OCI-LY3 (cell line): ENCODE results near the gene ITGA11.

Source experiments
- H2AFZ ChIP-seq: fragments of 200-600, 300-600 bp; shearing (Covaris generic); 2 replicates; pipeline ENCODE4 v1.6.0; 2014; ENCODE audit warnings: antibody characterized with exemption, low read depth, low read length
- H3K27ac ChIP-seq: fragments of 200-600, 300-600 bp; sonication (generic); 2 replicates; pipeline ENCODE4 v1.5.1; 2014; ENCODE audit warnings: mild to moderate bottlenecking, low read length, moderate library complexity, mixed read lengths
- H3K27me3 ChIP-seq: fragments of 200-600, 300-600 bp; sonication (generic); 2 replicates; pipeline ENCODE4 v1.6.1; 2014; ENCODE audit warnings: low read depth, low read length, mixed read lengths
- H3K36me3 ChIP-seq: fragments of 200-600, 300-600 bp; sonication (generic); replicated peaks from 2 replicates; pipeline ENCODE3; 2014; ENCODE audit warnings: low read depth, low read length, mixed read lengths
- H3K4me1 ChIP-seq: fragments of 300-600, 200-600 bp; sonication (generic); 2 replicates; pipeline ENCODE4 v1.6.1; 2014; ENCODE audit warnings: low read length, mixed read lengths
- H3K4me2 ChIP-seq: fragments of 200-600, 300-600 bp; sonication (generic); 2 replicates; pipeline ENCODE4 v1.6.1; 2014; ENCODE audit warnings: low read length, mixed read lengths
- H3K4me3 ChIP-seq: fragments of 300-600, 200-600 bp; sonication (generic); 2 replicates; pipeline ENCODE4 v1.5.1; 2014; ENCODE audit warnings: antibody characterized with exemption, mild to moderate bottlenecking, low read length, moderate library complexity
- H3K79me2 ChIP-seq: fragments of 300-600, 200-600 bp; shearing (Covaris generic); 2 replicates; pipeline ENCODE4 v1.6.1; 2014; ENCODE audit warnings: mild to moderate bottlenecking, low read length, mixed read lengths
- H3K9ac ChIP-seq: fragments of 300-600, 200-600 bp; shearing (Covaris generic); 2 replicates; pipeline ENCODE4 v1.6.0; 2014; ENCODE audit warnings: mild to moderate bottlenecking, low read length, moderate library complexity
- H3K9me3 ChIP-seq: fragments of 200-600, 300-600 bp; shearing (Covaris generic); 2 replicates; pipeline ENCODE4 v1.6.1; 2014; ENCODE audit warnings: low read length, mixed read lengths; ENCODE audit not compliant: insufficient read depth
- H4K20me1 ChIP-seq: fragments of 200-600, 300-600 bp; sonication (generic); 2 replicates; pipeline ENCODE4 v1.6.1; 2016; ENCODE audit warnings: low read length, mixed read lengths; ENCODE audit not compliant: insufficient read depth
- CTCF ChIP-seq: fragments of 200-600, 300-600 bp; sonication (generic); IDR thresholded peaks from 2 replicates; pipeline ENCODE4 v1.5.1; 2014; ENCODE audit warnings: antibody characterized with exemption, low read length, low read depth
- EZH2phosphoT487 ChIP-seq: fragments of 200-600 bp; shearing (Covaris generic); IDR thresholded peaks from 2 replicates; pipeline ENCODE4 v1.6.1; 2018; ENCODE audit warnings: antibody characterized with exemption, mixed run types, low read depth

ITGA11 gene

GRCh38 chr15:68274201-68274848 lies 157.6 kb downstream of the ITGA11 start:
- Histone ChIP-seq H2AFZ (no peak overlapping the region), H3K9me3 (no peaks in the 10 kb centered on the region), H3K36me3 (peaks cover 2% of the 10 kb centered on the region), H3K4me3 (no peak overlapping the region), H3K4me1 (peaks cover 11% of the 10 kb centered on the region), H3K9ac (no peak overlapping the region), H4K20me1 (peaks cover 11% of the 10 kb centered on the region), H3K27me3 (no peaks in the 10 kb centered on the region), H3K79me2 (peaks cover 21% of the 10 kb centered on the region), H3K4me2 (no peak overlapping the region), H3K27ac (no peak overlapping the region)
- no peak for TF ChIP-seq EZH2phosphoT487
- no peak for TF ChIP-seq CTCF

- Histone ChIP-seq H3K79me2 (0 out of 2 replicates have a peak, but pooled peaks cover 6% of the 10 kb centered on the region), H4K20me1 (no peaks in the 10 kb centered on the region), H3K36me3 (no peaks in the 10 kb centered on the region), H3K9me3 (no peaks in the 10 kb centered on the region), H3K27ac (no peak overlapping the region), H3K4me2 (no peak overlapping the region), H3K4me1 (peaks cover 8% of the 10 kb centered on the region), H3K4me3 (no peak overlapping the region), H3K9ac (no peak overlapping the region), H2AFZ (no peak overlapping the region), H3K27me3 (no peaks in the 10 kb centered on the region; the same call in 1 of the 2 replicates)
- no peak for TF ChIP-seq EZH2phosphoT487
- TF ChIP-seq CTCF = no peak
Measured at GRCh38 chr15:68272721-68273271, 159.2 kb downstream of the ITGA11 start.

- Histone ChIP-seq H3K36me3 (no peaks in the 10 kb centered on the region), H3K27me3 (no peaks in the 10 kb centered on the region; the same call in 1 of the 2 replicates), H2AFZ (no peak overlapping the region), H3K79me2 (0 out of 2 replicates have a peak, but pooled peaks cover 6% of the 10 kb centered on the region), H3K4me3 (no peak overlapping the region), H3K4me2 (no peak overlapping the region), H3K27ac (no peak overlapping the region), H4K20me1 (no peaks in the 10 kb centered on the region), H3K9me3 (no peaks in the 10 kb centered on the region), H3K9ac (no peak overlapping the region), H3K4me1 (peaks cover 5% of the 10 kb centered on the region)
- TF ChIP-seq CTCF (no peak), EZH2phosphoT487 (no peak)
Measured at GRCh38 chr15:68271854-68272471, 160.0 kb downstream of the ITGA11 start.

DNA sequence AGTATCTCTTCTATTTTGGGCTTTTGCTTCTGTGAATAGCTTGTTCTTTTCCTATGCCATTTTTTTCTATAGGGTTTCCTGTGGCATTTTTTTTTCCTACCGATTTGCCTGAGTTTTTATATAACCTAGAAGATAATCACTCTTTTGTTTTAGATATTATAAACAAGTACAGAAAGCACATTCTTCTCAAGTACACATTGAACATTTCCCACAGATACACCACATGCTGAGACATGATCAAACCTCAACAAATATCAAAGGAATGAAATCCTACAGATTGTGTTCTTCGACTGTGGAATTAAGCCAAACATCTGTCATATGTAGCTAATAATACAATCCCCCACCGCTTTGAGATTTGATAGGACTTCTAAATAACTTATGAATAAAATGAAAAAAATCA lies 163.6 kb downstream of the ITGA11 start:
- peaks cover 5% of the 10 kb centered on the region for H3K4me1 ChIP-seq
- no peaks in the 10 kb centered on the region for H4K20me1 ChIP-seq
- no peaks in the 10 kb centered on the region for H3K36me3 ChIP-seq
- H3K9ac ChIP-seq = no peak overlapping the region
- peaks cover 7% of the 10 kb centered on the region for H3K27me3 ChIP-seq
- no peak overlapping the region for H3K4me2 ChIP-seq
- H3K9me3 ChIP-seq = no peaks in the 10 kb centered on the region
- no peak overlapping the region for H3K27ac ChIP-seq
- no peaks in the 10 kb centered on the region for H3K79me2 ChIP-seq
- TF ChIP-seq CTCF (no peak), EZH2phosphoT487 (no peak)
- H3K4me3 ChIP-seq = no peak overlapping the region
- no peak overlapping the region for H2AFZ ChIP-seq
